Measurements from ENCODE around the gene NUP214.

GRCh38 chr9:131266266-131267229, 141.2 kb downstream of the NUP214 start:
- TF ChIP-seq CTCF (conservative IDR thresholded peaks at IDR 0.05; ENCODE audit: low read length) (no peak), EZH2phosphoT487 (IDR thresholded peaks at IDR 0.05; ENCODE audit: borderline replicate concordance, low read depth, low read length) (no peak)

Measured in OCI-LY7 (cell line).